HL-60/S4 (cell line): ENCODE results near the gene PKNOX2.

ENCODE experiments used
- in situ Hi-C: fragments of 300-500 bp; cut with MboI; formaldehyde crosslinking; loops from 2 replicates; pipeline ENCODE4 v1.14.3; 2022; ENCODE audit warnings: low sequenced_read_pairs

The PKNOX2 gene

DNA sequence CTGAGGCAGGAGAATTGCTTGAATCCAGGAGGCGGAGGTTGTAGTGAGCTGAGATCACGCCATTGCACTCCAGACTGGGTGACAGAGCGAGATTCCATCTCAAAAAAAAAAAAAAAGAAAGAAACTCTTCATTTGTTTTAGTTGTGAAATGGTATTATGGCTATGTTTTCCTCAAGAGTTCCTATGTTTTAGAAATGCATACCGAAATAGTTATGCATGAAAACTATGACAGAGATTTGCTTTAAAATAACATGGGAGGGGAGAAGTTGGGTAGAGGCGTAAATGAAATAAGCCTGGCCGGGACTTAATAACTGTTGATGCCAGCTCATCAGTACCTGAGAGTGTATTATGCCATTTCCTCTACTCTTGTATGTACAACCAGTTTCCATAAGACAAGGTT, 283.2 kb downstream of the PKNOX2 start:
- in situ Hi-C loops, result no loop called here

DNA sequence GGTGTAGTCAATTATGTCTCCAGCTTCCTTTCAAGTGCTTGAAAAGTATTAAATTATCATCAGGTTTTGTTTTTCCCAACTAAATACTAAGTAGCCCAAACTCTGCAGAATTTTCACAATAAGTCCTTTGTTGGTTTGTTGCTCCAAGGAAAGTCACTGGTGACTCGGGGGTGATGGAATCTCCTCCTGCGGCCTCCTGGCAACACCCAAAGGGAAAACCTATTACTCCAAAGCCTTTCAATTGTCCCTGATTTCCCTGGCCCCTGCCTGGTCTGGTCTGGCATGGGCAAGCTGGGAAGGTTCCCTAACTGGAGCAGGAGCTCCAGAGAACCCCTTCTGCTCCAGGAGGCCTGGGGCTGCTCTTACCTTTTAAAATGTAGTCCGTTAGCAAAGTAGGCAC, 283.6 kb downstream of the PKNOX2 start:
- in situ Hi-C loops, result no loop called here

DNA sequence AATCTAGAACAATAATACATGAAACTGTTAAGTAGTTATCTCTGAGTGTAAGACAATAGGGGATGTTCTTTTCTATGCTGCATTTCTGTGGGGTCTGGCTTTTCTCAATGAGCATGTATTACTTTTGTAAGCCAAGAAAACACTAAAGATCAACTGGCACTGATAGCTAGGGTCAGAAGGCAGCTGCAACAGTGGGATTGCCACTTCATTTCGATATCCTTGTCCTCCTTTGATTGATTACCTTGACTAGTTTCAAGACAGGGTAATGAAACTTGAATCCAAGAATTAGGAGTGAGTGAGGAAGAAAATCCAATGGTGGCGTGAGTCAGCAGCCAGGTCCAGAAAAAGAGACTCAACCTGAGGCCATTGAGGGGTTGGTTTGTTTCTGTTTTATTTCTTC, 285.0 kb downstream of the PKNOX2 start:
- in situ Hi-C loops, result no loop called here

DNA sequence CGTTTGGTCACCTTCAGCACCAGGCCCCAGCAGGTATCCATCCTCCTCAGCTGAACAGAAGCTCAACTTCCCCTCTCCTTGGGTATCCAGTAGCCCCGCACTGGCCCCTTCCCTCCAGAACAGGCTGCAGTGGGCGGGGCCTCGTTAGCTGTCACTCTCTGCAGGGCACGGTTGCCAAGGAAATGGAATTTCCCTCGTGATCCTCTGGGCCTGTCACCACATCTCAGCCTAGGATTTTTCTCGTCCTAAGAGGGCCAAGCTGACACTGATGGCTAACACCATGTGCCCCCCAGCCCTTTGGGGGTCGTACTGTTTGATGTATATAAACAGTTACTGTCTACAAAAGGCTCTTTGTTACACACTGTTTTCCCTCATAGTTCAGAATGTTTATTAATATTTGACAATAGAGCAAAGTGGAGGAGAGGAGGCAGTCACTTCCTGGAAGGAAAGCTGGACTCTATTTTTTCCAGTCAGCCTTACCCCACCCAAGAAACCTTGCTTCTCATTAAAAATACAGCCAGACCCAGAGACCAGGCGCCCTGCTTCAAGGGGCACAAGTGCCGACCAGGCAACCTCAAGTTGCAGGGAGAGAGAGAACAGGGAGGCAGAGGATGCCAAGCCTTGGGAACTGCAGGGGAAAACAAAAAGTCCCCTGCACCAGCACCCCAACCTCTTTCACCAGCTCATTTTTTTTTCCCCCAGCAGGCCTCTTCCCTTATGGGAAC, 287.0 kb downstream of the PKNOX2 start:
- in situ Hi-C loops, result no loop called here

DNA sequence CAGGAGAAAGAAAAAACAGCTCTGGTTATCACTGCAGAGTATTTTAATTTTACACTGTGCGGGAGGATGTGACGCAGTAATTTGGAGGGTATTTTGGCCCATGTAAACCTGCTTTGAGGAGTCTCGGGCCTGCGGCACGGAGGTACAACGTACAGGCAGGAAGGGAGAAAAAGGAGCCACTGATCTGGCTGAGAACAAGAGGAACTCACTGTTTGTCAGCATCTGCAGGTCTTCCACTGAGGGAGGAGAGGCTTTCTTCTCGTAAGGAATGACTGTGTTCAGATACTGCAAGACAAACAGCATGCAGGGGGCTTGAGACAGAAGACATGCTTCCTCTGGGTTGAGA, 287.5 kb downstream of the PKNOX2 start:
- in situ Hi-C loops, result no loop called here

DNA sequence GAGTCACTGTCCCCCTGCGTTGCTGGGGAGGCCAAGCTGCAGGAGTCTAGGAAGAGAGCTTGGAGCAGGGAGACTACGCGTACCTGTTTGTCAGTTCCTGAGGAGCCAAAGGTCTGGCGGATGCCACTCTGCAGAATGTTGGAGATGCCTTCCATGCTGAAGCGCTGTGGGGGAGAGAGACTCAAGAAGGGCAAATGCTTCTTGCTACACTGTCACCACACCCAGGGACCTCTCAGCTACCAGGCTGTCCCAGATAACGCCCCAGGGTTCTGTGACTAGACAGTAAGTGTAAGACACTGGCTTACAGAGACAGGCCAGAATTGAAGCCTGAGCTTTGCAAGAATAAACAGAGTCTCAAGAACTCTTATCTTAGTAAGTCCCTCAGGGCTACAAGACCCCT, 289.5 kb downstream of the PKNOX2 start:
- in situ Hi-C loops, result no loop called here

DNA sequence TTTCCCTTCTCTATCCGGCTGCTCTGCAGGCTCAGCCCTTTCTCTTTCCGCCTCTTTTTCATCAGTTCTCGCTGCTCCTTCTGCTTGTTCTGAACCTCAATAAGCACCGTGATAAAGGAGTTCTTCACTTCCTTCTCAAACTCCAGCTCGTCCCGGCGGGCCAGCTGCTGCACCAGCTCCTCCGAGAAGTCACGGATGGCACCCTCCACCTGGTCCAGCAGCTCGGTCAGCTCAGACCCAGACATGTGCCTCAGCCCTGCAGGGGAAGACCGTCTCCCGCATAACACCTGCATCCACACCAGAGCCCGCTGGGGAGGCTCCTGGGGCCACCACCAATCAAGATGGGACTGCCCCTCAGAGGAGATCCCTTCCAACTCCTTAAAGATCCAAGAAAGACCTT, 291.3 kb downstream of the PKNOX2 start:
- in situ Hi-C loops, result no loop called here

DNA sequence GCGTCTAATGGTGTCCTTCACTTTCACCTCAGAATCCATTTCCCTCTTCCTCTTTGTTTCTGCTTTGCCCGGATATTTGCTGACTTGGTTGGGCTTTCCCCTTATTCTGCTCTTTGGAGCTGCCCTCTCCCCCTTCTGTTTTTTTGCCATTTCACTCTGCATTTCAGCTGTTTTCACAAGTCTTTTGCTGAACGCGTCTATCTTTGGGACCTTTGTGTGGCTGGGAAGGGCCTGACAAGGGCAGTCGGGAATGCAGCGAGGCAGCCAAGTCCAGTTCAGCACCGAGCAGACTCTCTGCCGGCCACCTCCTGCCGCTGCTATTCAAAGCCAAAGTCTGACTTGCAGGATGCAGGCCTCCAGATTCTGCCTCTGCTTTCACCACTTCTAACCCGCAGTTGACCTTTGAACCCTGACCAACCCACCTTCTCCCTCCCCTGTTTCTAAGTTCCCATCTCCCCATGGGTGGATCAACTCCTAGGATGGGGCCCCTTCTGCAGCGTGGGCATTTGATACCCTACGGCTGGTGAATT, 293.3 kb downstream of the PKNOX2 start:
- in situ Hi-C loops, result no loop called here

DNA sequence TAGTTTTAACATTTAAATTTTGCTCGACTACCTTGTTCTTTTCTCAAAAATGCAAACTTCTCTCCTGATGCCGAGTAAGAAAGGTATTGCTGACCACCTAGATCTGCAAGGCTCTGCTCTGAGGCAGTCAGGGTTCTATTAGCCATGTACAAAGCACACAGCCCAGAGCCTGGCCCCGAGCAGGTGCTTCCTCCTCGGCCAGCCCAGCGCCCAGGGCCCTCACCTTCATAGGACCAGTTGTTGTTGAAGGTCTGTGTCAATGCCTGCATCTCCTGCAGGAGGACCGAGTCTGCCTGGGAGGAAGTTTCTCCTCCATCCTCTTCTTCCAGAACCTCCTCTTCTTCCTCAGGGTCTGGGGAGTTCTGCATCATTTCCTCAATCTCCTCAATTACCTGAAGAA, 295.7 kb downstream of the PKNOX2 start:
- in situ Hi-C loops, result no loop called here

DNA sequence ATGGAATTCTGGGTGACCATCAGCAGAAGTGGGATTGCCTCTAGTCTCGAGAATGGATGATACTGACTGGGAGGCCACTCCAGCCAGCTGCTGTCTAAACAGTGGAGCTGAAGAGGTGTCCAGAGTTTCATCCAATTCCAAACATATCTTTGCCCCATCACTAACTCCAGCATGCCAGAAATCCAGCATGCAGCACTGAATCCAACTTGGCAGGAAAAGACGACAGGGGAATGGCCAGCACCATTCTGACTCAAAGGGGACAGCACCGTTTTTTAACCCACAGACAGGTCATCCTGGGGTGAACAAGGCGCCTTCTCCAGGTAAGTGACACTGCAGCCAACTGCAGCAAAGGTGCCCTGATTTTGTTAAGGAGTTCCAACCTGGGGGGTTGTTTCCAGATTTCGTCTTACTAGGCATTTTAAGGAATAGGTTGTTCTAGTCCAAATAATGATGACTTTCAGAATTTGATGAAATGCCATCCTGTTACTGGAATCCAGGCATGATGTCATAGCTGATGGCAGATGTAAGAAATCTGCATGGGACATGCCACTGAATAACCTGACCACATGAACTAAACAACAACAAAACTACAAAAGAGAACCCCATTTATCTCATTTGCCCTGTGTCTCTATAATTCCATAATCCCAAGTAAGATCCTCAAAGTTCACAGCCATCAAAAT, 299.2 kb downstream of the PKNOX2 start:
- in situ Hi-C loops, result no loop called here

DNA sequence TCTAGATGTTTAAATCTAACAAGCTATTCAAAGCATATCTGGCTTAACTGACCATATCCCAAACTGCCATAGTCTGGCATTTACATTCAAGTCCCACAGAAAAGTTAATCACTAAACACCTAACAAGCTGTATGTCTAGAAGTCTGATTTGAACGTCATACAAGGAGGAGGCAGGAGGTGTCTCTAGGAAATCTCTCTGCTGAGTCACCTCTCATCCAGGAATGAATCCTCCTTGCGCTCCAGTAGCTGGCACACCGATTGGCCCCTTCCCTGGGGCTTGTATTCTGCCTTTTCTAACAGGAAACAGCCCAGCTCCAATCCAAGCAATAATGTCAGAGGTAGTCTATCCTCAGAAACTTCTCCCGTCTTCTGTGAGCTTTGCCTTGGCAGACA, 299.7 kb downstream of the PKNOX2 start:
- in situ Hi-C loops, result no loop called here

DNA sequence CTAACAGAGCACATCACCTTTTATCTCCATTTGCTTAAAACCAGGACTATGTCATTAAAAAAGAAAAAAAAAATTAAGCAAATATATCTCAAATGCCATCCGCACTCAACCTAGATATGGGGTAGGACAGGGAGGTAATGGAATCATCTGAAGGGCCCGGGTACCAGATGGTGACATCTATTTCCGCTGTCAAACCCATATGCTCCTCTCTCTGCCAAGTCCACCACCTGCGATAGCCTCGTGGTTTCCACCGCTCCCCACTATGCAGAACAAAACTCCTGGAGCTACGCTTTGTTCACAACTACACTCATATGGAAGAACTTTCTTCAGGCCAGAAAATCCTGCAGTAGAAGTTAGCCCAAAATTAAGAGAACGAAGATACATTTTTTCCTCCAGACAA, 300.1 kb downstream of the PKNOX2 start:
- in situ Hi-C loops, result no loop called here

DNA sequence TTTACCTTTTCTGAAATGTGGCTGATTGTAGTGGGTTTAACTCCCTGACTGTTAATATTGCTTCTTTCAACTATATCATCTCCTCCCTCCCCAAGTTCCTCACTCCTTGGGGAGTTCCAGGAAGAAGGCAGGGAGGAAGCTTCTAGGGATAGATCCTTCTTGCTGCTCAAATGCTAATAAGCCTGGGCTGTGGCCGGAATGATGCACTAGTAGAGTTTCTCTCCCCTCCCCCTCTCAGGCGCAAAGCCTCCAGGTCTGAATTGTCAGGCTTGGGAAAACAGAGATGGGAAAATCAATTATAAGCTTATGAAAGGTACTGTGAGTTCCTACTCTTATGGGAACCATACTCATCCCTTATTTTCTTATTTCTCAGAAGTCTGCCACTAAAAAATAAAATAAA, 300.7 kb downstream of the PKNOX2 start:
- in situ Hi-C loops, result no loop called here

DNA sequence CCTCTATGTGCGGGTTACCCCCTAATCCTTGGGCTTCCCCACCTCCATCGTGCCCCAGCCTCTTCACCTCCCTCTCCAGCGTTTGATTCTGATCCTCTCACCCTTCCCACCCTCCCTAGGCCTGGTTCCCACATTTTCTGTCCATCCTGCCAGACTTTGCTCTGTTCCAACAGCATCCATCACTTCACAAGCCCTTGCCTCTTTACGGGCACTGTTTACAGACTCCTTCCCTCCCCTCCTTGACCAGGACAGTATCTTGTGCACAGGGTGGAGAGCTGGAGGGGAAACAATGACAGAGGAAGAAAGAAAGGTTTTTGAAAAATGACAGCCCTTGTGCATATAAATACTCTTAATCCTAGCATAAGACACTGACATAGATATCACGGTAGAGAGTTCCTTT, 301.1 kb downstream of the PKNOX2 start:
- in situ Hi-C loops, result no loop called here

DNA sequence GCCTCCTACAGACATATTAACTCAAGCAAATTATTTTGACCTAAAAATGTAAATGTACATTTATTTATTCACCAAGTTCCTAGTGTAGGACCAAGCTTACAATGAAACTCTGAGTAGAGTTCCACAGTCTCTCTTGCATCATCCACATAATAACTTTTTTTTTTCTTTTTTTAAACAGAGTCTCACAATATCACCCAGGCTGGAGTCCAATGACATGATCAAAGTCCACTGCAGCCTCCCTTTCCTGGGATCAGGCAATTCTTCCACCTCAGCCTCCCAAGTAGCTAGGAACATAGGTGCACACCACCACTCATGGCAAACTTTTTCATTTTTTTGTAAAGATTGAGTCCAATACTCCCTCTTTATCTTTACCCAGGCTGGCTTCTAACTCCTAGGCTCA, 303.5 kb downstream of the PKNOX2 start:
- in situ Hi-C loops, result no loop called here

DNA sequence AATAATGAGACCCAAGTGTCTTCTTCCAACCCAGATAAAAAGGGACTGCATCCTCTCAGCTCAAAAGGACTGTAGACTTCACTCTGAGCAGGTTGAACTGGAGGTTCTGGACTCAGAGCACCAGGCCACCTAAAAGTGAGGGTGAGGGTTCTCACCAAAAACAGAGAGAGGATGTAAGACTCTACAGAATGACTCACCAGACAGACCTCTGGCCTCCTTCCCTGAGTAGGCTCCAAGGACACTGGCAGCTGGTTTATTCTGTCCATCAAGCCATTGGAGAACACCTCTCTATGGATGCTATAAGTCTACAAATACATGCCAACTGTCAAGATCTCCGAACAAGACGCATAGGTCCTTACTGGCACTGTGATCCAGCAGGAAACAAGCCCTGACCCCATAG, 304.3 kb downstream of the PKNOX2 start:
- in situ Hi-C loops, result no loop called here

DNA sequence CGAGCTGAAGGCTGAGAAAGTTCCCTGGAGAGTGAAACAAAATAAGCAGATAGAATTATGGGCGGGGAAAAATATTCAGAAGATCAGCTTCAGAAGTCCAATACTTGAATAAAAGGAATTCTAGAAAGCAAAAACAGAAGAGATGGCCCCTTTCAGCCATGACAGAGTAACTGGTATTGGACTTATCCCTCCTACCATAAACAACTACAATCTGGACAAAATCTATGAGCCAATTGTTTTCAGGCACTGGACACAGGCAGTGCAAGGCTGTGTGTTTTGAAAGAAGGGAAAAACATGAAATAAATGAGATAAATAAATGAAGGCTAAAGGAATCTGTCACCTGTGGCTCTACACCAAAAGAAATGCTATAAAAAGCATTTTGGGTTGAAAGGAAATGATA, 305.8 kb downstream of the PKNOX2 start:
- in situ Hi-C loops, result no loop called here

DNA sequence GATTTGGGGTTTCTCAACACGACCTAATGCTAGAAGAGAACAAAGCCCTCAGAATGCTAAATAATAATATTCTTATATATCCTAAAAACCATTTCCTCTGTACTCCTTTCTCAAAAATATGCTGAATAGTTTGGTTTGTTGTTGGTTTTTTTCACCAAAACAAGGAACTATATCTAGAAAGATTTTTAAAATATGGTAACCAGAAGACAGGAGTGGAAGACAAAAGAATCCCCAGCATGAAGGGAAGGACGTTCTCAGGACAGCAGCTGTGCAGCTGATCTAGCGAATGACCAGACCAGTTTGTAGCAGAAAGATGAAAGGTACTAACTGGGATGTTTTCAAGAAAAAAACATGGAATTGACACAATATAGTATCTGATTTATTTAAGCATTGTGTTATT, 312.2 kb downstream of the PKNOX2 start:
- in situ Hi-C loops, result no loop called here

DNA sequence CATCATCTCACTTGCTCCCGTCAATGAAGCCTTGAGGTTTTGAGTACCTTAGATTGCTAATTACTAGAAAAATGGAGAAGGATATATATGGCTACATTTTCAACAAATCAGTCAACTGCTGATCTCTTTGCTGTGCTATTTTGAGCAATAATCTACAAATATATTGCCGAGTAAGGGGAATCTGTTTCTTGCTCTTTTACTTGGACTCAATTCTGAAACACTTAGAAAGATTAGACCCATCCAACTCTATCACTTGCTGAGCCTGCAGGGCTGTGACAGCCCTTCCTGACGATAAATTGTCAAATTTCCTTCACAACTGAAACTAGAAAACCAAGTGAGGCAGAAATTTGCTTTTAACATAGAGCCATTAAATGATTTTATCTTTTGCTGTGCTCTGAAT, 314.6 kb downstream of the PKNOX2 start:
- in situ Hi-C loops, result no loop called here

DNA sequence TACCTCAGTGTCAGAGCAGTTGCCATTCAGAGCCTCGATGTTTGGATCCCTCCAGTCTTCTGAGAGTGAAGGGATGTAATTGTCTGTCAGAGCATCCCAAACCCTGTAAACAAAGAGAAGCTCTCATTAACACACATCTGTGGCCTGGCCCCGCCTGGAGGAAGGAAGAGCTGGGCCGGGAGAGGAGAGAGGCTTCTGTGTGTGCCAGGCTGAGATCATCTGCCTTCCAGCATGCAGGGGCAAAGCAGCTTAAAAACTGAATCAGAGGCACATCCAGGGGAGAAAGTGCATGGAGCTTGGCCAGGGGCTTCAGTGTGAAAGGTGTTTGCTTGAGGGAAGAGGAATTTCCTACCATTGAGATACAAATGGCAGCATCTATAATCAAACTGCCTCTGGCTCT, 317.0 kb downstream of the PKNOX2 start:
- in situ Hi-C loops, result no loop called here
